A375 (cell line): Measurements from ENCODE around the gene TNNT2. TPM values are rescaled to one million over a fixed set of nuclear protein-coding genes. Genes with fewer than 3 reads are reported as not detected.

ENCODE experiments used
- total RNA-seq: library from RNA; depleted of rRNA; stranded (reverse); fragments of >200 nt; shearing (Covaris generic); gene quantifications from 2 replicates; pipeline ENCODE4 v1.2.3, GENCODE V29; 2014; rRNA removed

Gene TNNT2
- 0.03 and 0.11 TPM in 2 replicates for total RNA-seq

GRCh38 chr1:201377611-201378092 is at the start of gene TNNT2:
TSS of gene TNNT2 (minus strand) at chr1:201377680. CDS start at chr1:201373254, 4,426 bp downstream.

GRCh38 chr1:201399018-201399351 is 21.5 kb upstream of the TNNT2 start, which contains the start of gene LAD1:
TSS of gene LAD1 (minus strand) at chr1:201399324. CDS start at chr1:201399306, 18 bp downstream.

Other genes with a start within 250 kb of the TNNT2 start
- gene TMEM9, start 223.2 kb downstream of the TNNT2 start, total RNA-seq = 106 and 111 TPM in 2 replicates
- 0.32 and 0.49 TPM in 2 replicates for gene IGFN1, start 186.9 kb downstream of the TNNT2 start, total RNA-seq
- gene PKP1, start 94.2 kb downstream of the TNNT2 start, total RNA-seq = not detected in 2 replicates
- gene LAD1, start 21.6 kb upstream of the TNNT2 start, total RNA-seq = 4.4 and 6.4 TPM in 2 replicates
- not detected in 2 replicates for gene TNNI1, start 44.0 kb upstream of the TNNT2 start, total RNA-seq
- 99.8 and 110 TPM in 2 replicates for gene PHLDA3, start 91.5 kb upstream of the TNNT2 start, total RNA-seq
- 168 and 172 TPM in 2 replicates for gene CSRP1, start 129.4 kb upstream of the TNNT2 start, total RNA-seq
- 13.4 and 22.3 TPM in 2 replicates for gene NAV1, start 161.4 kb upstream of the TNNT2 start, total RNA-seq